Testis (tissue), 2 donors: ENCODE data around the gene FAM20C.

Source experiments
- POLR2A ChIP-seq: fragments of 450-650 bp; IDR thresholded peaks from one replicate; pipeline ENCODE4 v1.6.1; 2017; ENCODE audit warnings: antibody characterized with exemption, mild to moderate bottlenecking, moderate library complexity
- TF ChIP-seq, protein P1 (sequence below), 3 experiments: fragments of 450-650 bp in 2 of 3; fragments of 200-600 bp in 1 of 3; sonication (generic) in 1 of 3; IDR thresholded peaks; one replicate each; pipeline ENCODE4 v1.5.1; 2016 to 2019; ENCODE audit warnings: antibody characterized with exemption in 3 of 3, mild to moderate bottlenecking in 2 of 3, moderate library complexity in 1 of 3

DNA sequence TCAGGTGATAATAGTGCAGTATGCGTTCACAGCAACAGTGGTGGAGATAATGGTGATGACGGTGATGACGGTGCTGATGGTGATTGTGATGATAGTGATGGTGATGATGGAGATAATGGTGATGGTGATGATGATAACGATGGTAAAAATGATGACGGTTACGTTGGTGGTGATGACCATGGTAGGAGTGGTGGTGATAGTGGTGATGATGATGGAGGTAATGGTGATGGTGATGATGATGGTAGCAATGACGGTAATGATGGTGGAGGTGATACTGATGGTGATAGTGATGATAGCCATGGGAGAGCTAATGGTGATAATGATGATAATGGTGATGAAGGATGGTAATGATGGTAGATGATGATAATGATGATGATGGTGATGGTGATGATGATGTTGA, 45.0 kb downstream of the FAM20C start:
- TF ChIP-seq, protein P1, sequence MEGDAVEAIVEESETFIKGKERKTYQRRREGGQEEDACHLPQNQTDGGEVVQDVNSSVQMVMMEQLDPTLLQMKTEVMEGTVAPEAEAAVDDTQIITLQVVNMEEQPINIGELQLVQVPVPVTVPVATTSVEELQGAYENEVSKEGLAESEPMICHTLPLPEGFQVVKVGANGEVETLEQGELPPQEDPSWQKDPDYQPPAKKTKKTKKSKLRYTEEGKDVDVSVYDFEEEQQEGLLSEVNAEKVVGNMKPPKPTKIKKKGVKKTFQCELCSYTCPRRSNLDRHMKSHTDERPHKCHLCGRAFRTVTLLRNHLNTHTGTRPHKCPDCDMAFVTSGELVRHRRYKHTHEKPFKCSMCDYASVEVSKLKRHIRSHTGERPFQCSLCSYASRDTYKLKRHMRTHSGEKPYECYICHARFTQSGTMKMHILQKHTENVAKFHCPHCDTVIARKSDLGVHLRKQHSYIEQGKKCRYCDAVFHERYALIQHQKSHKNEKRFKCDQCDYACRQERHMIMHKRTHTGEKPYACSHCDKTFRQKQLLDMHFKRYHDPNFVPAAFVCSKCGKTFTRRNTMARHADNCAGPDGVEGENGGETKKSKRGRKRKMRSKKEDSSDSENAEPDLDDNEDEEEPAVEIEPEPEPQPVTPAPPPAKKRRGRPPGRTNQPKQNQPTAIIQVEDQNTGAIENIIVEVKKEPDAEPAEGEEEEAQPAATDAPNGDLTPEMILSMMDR (IDR thresholded peaks at IDR 0.05) = no peak
- no peak for TF ChIP-seq POLR2A
